ENCODE data around the gene FGD3. TPM values are rescaled to one million over a fixed set of nuclear protein-coding genes. Genes with fewer than 3 reads are reported as not detected.

The FGD3 gene
- total RNA-seq, 1 experiment from 2014 or later: 26.6 TPM

DNA sequence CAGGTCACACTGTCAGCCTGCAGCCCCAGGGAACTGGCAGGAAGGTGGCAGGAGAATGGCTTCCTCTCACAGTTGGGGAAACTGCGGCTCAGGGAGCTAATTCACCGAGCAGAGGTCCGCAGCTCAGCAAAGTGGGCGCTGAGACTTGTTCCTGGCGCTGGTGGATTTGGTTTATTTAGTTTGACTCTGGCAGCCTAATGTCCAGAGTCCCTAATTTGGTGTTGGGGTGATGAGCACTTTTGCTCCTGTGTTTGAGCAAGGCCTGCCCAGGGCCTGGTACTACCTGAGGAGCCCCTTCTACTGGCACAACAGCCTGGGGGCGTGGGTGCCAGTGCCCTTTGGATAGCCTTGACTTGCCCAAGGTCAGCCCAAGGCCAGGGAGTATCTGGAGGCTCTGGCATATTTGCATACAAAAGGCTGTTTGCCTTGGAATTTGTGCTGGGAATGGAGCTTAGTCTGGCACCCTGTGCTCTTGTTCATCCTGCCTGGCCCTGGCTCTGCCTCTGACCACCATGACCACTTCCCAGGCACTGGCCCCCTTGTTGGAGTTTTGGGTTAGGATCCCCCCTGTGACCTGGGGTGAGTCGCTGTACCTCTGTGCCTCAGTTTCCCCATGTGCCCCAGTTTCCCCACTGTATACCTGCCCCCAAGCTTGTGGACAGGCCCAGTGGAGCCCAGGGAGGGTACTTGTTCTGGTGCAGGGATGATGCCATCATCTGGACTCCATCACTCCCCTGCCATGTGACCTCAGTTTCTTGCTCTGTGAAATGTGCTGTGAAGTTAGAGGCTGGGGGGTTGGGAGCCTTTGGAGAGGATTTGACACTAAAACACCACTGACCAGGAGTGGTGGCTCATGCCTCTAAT, 112.6 kb downstream of the FGD3 start:
- H3K4me1 ChIP-seq: peaks cover 16% of the 10 kb centered on the region
- BruUV-seq (replicated peaks): no TSS peak
- POLR2A ChIA-PET: interaction anchor here (1.5 kb wide), 1 partner anchor 36 kb away, joined by 9 read pairs; no protein-coding TSS in a partner anchor
- H3K27me3 ChIP-seq (replicated peaks; ENCODE audit: control insufficient read depth, insufficient read depth, low read length): no peaks in the 10 kb centered on the region
- Mint-ChIP-seq H3K9me3 (ENCODE audit: unreplicated experiment) (no peaks in the 10 kb centered on the region), H3K4me3 (ENCODE audit: unreplicated experiment) (no peak overlapping the region), H3K4me1 (ENCODE audit: low read depth, unreplicated experiment) (no peaks in the 10 kb centered on the region), H3K27me3 (ENCODE audit: insufficient read depth, unreplicated experiment) (no peaks in the 10 kb centered on the region), H3K27ac (ENCODE audit: unreplicated experiment) (no peak overlapping the region), H3K36me3 (ENCODE audit: insufficient read depth, unreplicated experiment) (no peaks in the 10 kb centered on the region)
- intact Hi-C loops (cut with micrococcal nuclease; ENCODE audit: unreplicated experiment): loop anchor here (5.0 kb wide), 1 partner anchor 37 kb away; the partner anchor contains the start of gene CARD19
- CTCF ChIA-PET: no interaction called here
- H3K4me3 ChIP-seq (ENCODE audit: low read depth, low read length): no peak overlapping the region
- H3K9me3 ChIP-seq: no peaks in the 10 kb centered on the region
- TF ChIP-seq, protein P1, sequence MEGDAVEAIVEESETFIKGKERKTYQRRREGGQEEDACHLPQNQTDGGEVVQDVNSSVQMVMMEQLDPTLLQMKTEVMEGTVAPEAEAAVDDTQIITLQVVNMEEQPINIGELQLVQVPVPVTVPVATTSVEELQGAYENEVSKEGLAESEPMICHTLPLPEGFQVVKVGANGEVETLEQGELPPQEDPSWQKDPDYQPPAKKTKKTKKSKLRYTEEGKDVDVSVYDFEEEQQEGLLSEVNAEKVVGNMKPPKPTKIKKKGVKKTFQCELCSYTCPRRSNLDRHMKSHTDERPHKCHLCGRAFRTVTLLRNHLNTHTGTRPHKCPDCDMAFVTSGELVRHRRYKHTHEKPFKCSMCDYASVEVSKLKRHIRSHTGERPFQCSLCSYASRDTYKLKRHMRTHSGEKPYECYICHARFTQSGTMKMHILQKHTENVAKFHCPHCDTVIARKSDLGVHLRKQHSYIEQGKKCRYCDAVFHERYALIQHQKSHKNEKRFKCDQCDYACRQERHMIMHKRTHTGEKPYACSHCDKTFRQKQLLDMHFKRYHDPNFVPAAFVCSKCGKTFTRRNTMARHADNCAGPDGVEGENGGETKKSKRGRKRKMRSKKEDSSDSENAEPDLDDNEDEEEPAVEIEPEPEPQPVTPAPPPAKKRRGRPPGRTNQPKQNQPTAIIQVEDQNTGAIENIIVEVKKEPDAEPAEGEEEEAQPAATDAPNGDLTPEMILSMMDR (IDR thresholded peaks at IDR 0.05; ENCODE audit: insufficient read depth in 1 of 2, low read depth in 1 of 2, low read length in 1 of 2, severe bottlenecking in 1 of 2, unreplicated experiment in 1 of 2): no peak
- no peaks in the 10 kb centered on the region for H3K36me3 ChIP-seq (ENCODE audit: control insufficient read depth, insufficient read depth, low read length)
- DNase-seq: no peak

DNA sequence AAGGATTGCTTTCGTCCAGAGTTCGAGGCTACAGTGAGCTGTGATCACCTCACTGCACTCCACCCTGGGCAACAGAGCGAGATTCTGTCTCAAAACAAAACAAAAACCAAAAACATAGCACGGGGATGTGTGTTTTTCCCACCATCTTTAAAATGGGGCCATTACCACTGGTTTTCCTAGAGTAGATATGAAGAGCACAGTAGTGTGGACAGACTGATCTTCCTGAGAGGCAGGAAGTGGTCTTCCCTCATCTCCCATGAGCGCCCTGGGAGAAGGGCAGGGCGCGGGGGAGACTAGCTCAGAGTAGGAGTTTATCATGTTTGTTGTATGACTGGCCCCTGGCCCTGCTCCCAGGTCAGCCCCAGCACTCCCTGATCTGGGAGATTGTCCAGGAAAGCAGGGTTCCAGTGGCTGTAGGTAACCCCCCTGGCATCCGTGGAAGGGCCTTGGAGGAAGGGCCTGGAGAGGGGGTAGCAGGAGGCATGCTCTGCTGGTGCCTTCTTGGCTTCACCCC, 113.5 kb downstream of the FGD3 start:
- peaks cover 16% of the 10 kb centered on the region for H3K4me1 ChIP-seq
- no peak overlapping the region for H3K4me3 Mint-ChIP-seq (ENCODE audit: unreplicated experiment)
- H3K36me3 ChIP-seq (ENCODE audit: control insufficient read depth, insufficient read depth, low read length): no peaks in the 10 kb centered on the region
- H3K36me3 Mint-ChIP-seq (ENCODE audit: insufficient read depth, unreplicated experiment): no peaks in the 10 kb centered on the region
- DNase-seq: no peak
- intact Hi-C loops (cut with micrococcal nuclease; ENCODE audit: unreplicated experiment): no loop called here
- CTCF ChIA-PET: interaction anchor here (0.8 kb wide), 1 partner anchor 35 kb away, joined by 3 read pairs; no protein-coding TSS in a partner anchor
- no peaks in the 10 kb centered on the region for H3K4me1 Mint-ChIP-seq (ENCODE audit: low read depth, unreplicated experiment)
- no peaks in the 10 kb centered on the region for H3K27me3 ChIP-seq (replicated peaks; ENCODE audit: control insufficient read depth, insufficient read depth, low read length)
- H3K4me3 ChIP-seq (ENCODE audit: low read depth, low read length): no peak overlapping the region
- H3K27ac Mint-ChIP-seq (ENCODE audit: unreplicated experiment): no peak overlapping the region
- BruUV-seq (replicated peaks): no TSS peak
- H3K9me3 Mint-ChIP-seq (ENCODE audit: unreplicated experiment): no peaks in the 10 kb centered on the region
- H3K27me3 Mint-ChIP-seq (ENCODE audit: insufficient read depth, unreplicated experiment): no peaks in the 10 kb centered on the region
- TF ChIP-seq, protein P1 (IDR thresholded peaks at IDR 0.05; ENCODE audit: insufficient read depth in 1 of 2, low read depth in 1 of 2, low read length in 1 of 2, severe bottlenecking in 1 of 2, unreplicated experiment in 1 of 2): no peak
- no peaks in the 10 kb centered on the region for H3K9me3 ChIP-seq
- POLR2A ChIA-PET: interaction anchor here (1.5 kb wide), 1 partner anchor 35 kb away, joined by 9 read pairs; no protein-coding TSS in a partner anchor

DNA sequence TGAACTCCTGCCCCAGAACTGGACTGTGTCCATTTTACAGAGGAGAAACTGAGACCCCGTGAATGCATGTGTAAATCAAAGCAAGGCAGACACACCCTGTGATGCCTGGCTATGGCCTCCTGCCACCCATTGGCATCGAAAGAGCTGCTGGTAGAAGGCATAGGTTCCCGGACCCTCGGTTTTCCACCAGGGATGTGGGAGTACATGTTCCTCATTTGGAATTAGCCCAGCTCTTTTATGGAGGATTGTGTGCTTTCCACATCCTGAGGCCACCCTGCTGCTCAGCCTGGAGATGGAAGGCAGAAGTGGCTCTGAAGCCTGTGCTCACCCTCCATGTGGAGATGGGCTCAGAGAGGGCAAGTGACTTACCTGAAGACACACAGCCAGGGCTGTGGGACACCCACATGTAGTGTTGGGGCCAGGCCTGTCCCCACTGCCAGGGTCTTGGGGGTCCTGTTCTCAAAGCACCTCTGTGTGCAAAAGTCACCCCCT, 114.0 kb downstream of the FGD3 start:
- no peak overlapping the region for H3K27ac Mint-ChIP-seq (ENCODE audit: unreplicated experiment)
- Histone ChIP-seq H3K4me1 (peaks cover 16% of the 10 kb centered on the region), H3K27me3 (replicated peaks; ENCODE audit: control insufficient read depth, insufficient read depth, low read length) (no peaks in the 10 kb centered on the region), H3K4me3 (ENCODE audit: low read depth, low read length) (no peak overlapping the region), H3K36me3 (ENCODE audit: control insufficient read depth, insufficient read depth, low read length) (no peaks in the 10 kb centered on the region), H3K9me3 (no peaks in the 10 kb centered on the region)
- H3K36me3 Mint-ChIP-seq (ENCODE audit: insufficient read depth, unreplicated experiment): no peaks in the 10 kb centered on the region
- no peak for DNase-seq
- ChIA-PET CTCF (interaction anchor here (0.8 kb wide), 1 partner anchor 34 kb away, joined by 3 read pairs; no protein-coding TSS in a partner anchor), POLR2A (no interaction called here)
- H3K4me1 Mint-ChIP-seq (ENCODE audit: low read depth, unreplicated experiment): no peaks in the 10 kb centered on the region
- no TSS peak for BruUV-seq (replicated peaks)
- no peak overlapping the region for H3K4me3 Mint-ChIP-seq (ENCODE audit: unreplicated experiment)
- H3K9me3 Mint-ChIP-seq (ENCODE audit: unreplicated experiment): no peaks in the 10 kb centered on the region
- TF ChIP-seq, protein P1 (IDR thresholded peaks at IDR 0.05; ENCODE audit: insufficient read depth in 1 of 2, low read depth in 1 of 2, low read length in 1 of 2, severe bottlenecking in 1 of 2, unreplicated experiment in 1 of 2): no peak
- intact Hi-C loops (cut with micrococcal nuclease; ENCODE audit: unreplicated experiment): no loop called here
- no peaks in the 10 kb centered on the region for H3K27me3 Mint-ChIP-seq (ENCODE audit: insufficient read depth, unreplicated experiment)
